Smooth muscle cell (in vitro differentiated cells): Measurements from ENCODE around the gene MTHFR. TPM values are rescaled to one million over a fixed set of nuclear protein-coding genes. Genes with fewer than 3 reads are reported as not detected.

Experiments
- DNase-seq: peaks from one replicate; lab custom pipeline; 2025; ENCODE audit not compliant: unreplicated experiment; lab: John Stamatoyannopoulos, UW
- H2AFZ ChIP-seq: fragments of 200-600 bp; sonication (generic); 2 replicates; pipeline ENCODE4 v1.6.0; 2016; ENCODE audit warnings: antibody characterized with exemption, low read depth, mild to moderate bottlenecking
- H3F3A ChIP-seq: fragments of 200-600 bp; sonication (generic); 2 replicates; pipeline ENCODE4 v1.6.0; 2017; ENCODE audit warnings: antibody characterized with exemption, low read depth
- H3K27ac ChIP-seq: fragments of 200-600 bp; sonication (generic); 2 replicates; pipeline ENCODE4 v1.5.1; 2016; ENCODE audit warnings: low read depth, mild to moderate bottlenecking
- H3K27me3 ChIP-seq: fragments of 200-600 bp; sonication (generic); 2 replicates; pipeline ENCODE4 v1.6.1; 2016; ENCODE audit warnings: low read depth, mild to moderate bottlenecking
- H3K36me3 ChIP-seq: fragments of 200-600 bp; sonication (generic); 2 replicates; pipeline ENCODE4 v1.5.1; 2016; ENCODE audit warnings: low read depth
- H3K4me1 ChIP-seq: fragments of 200-600 bp; sonication (generic); 2 replicates; pipeline ENCODE4 v1.5.1; 2016; ENCODE audit warnings: low read depth
- H3K4me2 ChIP-seq: fragments of 200-600 bp; sonication (generic); 2 replicates; pipeline ENCODE4 v1.6.0; 2016; ENCODE audit warnings: mild to moderate bottlenecking
- H3K4me3 ChIP-seq: fragments of 200-600 bp; sonication (generic); 2 replicates; pipeline ENCODE4 v1.5.1; 2016; ENCODE audit warnings: mild to moderate bottlenecking
- H3K79me2 ChIP-seq: fragments of 200-600 bp; sonication (generic); 2 replicates; pipeline ENCODE4 v1.6.0; 2016; ENCODE audit warnings: low read depth, mild to moderate bottlenecking
- H3K9ac ChIP-seq: fragments of 200-600 bp; sonication (generic); 2 replicates; pipeline ENCODE4 v1.6.0; 2016; ENCODE audit warnings: low read depth
- H3K9me3 ChIP-seq: fragments of 200-600 bp; sonication (generic); replicated peaks from 2 replicates; pipeline ENCODE4 v1.5.1; 2016; ENCODE audit warnings: low read depth
- H4K20me1 ChIP-seq: fragments of 200-600 bp; sonication (generic); 2 replicates; pipeline ENCODE4 v1.6.0; 2016; ENCODE audit warnings: low read depth
- WGBS: methylation state at CpG from one replicate; pipeline ENCODE4 v1.1.7; 2016; ENCODE audit warnings: low lambda C conversion rate; 5-methylcytosine and 5-hydroxymethylcytosine counted together
- polyA plus RNA-seq: library from polyadenylated mRNA; unstranded; fragments of >200 nt; fragmentation: Nextera tagmentation; extraction: Ambion mirVana; gene quantifications from 2 replicates; pipeline ENCODE4 v1.2.1, GENCODE V29; 2016
- total RNA-seq: library from RNA; depleted of rRNA; stranded (reverse); fragments of >200 nt; gene quantifications from 2 replicates; pipeline ENCODE4 v1.2.3, GENCODE V29; 2014
- TF ChIP-seq, protein P1 (sequence below): fragments of 200-600 bp; sonication (generic); IDR thresholded peaks from 2 replicates; pipeline ENCODE4 v1.5.1; 2017; ENCODE audit warnings: borderline replicate concordance, mild to moderate bottlenecking, antibody characterized with exemption; ENCODE audit not compliant: insufficient read depth, poor library complexity, severe bottlenecking

Gene MTHFR
- total and polyA plus RNA-seq, 2 experiments from 2014 or later = 6.1 to 15.2 TPM

DNA sequence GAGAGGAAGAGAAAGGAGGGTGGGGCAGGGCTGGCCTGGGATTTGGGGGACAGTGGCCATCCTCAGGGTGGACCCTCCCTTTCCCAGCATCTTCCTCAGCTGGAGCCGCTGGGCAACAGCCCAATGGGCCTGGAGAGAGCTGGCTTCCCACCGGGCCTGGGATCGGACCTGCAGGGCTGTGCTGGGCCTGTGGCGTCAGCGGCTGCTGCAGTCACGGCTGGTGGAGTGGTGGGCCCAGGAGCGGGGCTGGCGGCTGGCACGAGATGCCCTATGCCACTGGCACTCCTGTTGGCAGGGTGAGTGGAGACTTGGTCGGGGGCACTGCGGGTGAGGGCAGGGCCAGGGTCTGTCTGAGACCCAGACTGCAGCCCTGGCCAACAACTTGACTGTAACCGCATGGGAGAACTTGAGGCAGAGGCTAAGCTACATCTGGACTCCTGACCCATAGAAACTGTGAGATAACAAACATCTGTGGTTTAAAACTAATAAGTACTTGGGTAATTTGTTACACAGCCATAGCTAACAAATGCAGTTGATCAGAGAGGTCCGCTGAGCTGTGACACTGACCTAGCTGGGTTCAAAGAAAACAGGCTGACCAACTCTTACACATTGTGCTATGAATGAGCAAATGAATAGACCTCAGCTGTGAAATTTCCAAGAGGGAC, 25.9 kb downstream of the MTHFR start:
- no peak overlapping the region for H3K4me3 ChIP-seq
- TF ChIP-seq, protein P1, sequence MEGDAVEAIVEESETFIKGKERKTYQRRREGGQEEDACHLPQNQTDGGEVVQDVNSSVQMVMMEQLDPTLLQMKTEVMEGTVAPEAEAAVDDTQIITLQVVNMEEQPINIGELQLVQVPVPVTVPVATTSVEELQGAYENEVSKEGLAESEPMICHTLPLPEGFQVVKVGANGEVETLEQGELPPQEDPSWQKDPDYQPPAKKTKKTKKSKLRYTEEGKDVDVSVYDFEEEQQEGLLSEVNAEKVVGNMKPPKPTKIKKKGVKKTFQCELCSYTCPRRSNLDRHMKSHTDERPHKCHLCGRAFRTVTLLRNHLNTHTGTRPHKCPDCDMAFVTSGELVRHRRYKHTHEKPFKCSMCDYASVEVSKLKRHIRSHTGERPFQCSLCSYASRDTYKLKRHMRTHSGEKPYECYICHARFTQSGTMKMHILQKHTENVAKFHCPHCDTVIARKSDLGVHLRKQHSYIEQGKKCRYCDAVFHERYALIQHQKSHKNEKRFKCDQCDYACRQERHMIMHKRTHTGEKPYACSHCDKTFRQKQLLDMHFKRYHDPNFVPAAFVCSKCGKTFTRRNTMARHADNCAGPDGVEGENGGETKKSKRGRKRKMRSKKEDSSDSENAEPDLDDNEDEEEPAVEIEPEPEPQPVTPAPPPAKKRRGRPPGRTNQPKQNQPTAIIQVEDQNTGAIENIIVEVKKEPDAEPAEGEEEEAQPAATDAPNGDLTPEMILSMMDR = no peak
- no peaks in the 10 kb centered on the region for H4K20me1 ChIP-seq
- H3K4me1 ChIP-seq = peaks cover under 1% of the 10 kb centered on the region
- H3K9ac ChIP-seq = no peak overlapping the region
- no peaks in the 10 kb centered on the region for H3K9me3 ChIP-seq
- H3K27me3 ChIP-seq = no peaks in the 10 kb centered on the region
- no peak for DNase-seq
- H2AFZ ChIP-seq = no peak overlapping the region
- no peak overlapping the region for H3K4me2 ChIP-seq
- no peak overlapping the region for H3K27ac ChIP-seq
- H3K36me3 ChIP-seq = no peaks in the 10 kb centered on the region
- 89% methylated on average over 13 of the region's 13 CpGs for WGBS
- no peaks in the 10 kb centered on the region for H3K79me2 ChIP-seq
- H3F3A ChIP-seq = no peaks in the 10 kb centered on the region

DNA sequence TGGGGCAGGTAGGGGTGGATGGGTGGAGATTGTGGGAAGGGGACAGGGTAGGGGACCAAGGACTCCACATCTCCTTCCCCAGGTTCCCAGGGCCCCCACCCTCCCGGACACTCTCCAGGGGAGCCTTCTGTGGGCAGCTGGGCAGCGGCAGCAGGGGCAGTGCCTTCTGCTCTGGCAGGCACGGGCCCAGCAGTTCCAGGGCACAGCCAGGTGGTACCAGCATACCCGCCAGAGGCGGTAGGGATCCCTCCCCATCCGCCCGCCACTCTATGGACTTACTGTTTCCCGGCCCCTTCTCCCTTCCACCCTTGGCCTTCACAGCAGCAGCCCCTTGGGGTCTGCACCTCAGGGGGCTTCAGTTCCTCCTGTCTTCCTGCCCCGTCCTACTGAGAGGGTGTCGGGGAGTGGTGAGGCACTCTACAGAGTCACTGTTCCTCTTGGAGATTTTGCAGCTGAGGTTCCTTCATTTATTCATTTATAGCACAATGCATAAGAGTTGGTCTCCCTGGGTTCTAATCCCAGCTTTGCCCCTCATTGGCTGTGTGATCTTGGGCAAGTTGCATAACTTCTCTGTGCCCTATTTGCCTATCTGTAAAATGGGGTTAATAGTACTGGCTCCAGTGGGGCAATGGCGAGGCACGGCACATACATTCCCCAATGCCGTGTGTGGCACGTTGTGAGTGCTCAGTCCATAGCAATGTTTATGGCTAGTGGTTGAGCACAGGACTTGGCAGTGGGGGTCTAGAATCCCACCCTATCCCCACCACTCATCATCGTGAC, 26.7 kb downstream of the MTHFR start:
- Histone ChIP-seq H3K4me1 (no peaks in the 10 kb centered on the region), H3K4me3 (no peak overlapping the region), H3K27me3 (no peaks in the 10 kb centered on the region), H3K79me2 (no peaks in the 10 kb centered on the region), H4K20me1 (no peaks in the 10 kb centered on the region), H3K9ac (no peak overlapping the region), H3K4me2 (no peak overlapping the region), H3K36me3 (no peaks in the 10 kb centered on the region), H3K9me3 (no peaks in the 10 kb centered on the region), H3K27ac (no peak overlapping the region), H2AFZ (no peak overlapping the region), H3F3A (no peaks in the 10 kb centered on the region)
- TF ChIP-seq, protein P1 = no peak
- no peak for DNase-seq
- 94% methylated on average over 12 of the region's 15 CpGs for WGBS

DNA sequence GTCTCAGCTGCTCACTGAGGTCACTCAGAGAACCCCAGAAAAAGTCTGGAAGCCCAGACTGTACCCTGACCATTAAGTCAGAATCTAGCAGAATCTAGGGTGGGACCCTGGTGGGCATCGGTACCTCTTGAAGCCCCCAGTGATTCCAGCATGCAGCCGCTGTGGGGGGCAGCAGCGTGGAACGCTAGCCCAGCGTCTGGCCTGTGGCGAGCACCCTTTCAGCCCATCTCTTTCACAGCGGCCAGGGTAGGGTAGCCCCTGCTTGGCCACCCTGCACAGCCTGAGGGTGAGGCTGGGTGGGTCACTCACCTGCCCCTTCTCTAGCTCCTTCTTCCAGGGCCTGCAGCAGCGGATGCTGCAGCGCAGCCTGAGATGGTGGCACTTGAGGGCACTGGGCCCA, 27.4 kb downstream of the MTHFR start:
- Histone ChIP-seq H3F3A (no peaks in the 10 kb centered on the region), H3K9ac (no peak overlapping the region), H3K9me3 (no peaks in the 10 kb centered on the region), H3K4me3 (no peak overlapping the region), H3K4me1 (no peaks in the 10 kb centered on the region), H3K27ac (no peak overlapping the region), H2AFZ (no peak overlapping the region), H3K79me2 (no peaks in the 10 kb centered on the region), H3K27me3 (no peaks in the 10 kb centered on the region), H4K20me1 (no peaks in the 10 kb centered on the region), H3K36me3 (no peaks in the 10 kb centered on the region), H3K4me2 (no peak overlapping the region)
- WGBS = 94% methylated on average over 9 of the region's 9 CpGs
- TF ChIP-seq, protein P1 = no peak
- no peak for DNase-seq
